ENCODE data around the gene GPR183.

GRCh38 chr13:99322297-99323103 is 15.3 kb upstream of the GPR183 start:
- TF ChIP-seq CTCF (IDR thresholded peaks at IDR 0.05; ENCODE audit: insufficient read depth, low read depth, low read length) = no peak
- no peak for TF ChIP-seq EZH2 (IDR thresholded peaks at IDR 0.05; ENCODE audit: insufficient read depth, low read length)
